ENCODE results near the gene CLEC2A. TPM values are rescaled to one million over a fixed set of nuclear protein-coding genes. Genes with fewer than 3 reads are reported as not detected.
"Not testable (repeated sequence)": the region's sequence is repeated elsewhere in the genome, so short reads cannot be mapped to it uniquely, and the experiment has no call there.

Gene CLEC2A, protein sequence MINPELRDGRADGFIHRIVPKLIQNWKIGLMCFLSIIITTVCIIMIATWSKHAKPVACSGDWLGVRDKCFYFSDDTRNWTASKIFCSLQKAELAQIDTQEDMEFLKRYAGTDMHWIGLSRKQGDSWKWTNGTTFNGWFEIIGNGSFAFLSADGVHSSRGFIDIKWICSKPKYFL
- total RNA-seq (2014; rRNA removed; shearing (Covaris generic); ENCODE audit: low replicate concordance): not detected in 2 replicates

DNA sequence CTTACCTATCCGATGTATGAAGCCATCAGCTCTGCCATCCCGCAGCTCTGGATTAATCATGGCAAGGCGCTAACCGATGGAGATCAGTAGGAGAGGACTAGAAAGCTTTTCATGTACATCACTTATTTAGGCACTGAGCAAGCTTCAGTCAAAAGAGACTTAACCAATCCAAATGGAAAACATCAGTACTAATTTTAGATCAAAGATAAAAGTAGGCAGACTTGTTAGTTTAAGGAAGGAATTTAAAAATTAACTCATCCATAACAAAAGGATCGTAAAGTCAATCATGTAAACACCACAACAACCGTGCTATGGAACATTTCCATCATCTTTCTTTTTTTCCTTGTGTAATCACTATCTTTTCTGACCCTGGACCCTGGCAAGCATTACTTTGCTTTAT, at the start of gene CLEC2A:
Gene CLEC2A (minus strand): TSS at position 101 of the 400 bp plus-strand sequence. CDS start 41 bp downstream, at position 60.
- no peak for DNase-seq (ENCODE audit: low read depth)
- in situ Hi-C loops (cut with HindIII; ENCODE audit: low pct_unique_long_range_greater_than_20kb, low sequenced_read_pairs): no loop called here

DNA sequence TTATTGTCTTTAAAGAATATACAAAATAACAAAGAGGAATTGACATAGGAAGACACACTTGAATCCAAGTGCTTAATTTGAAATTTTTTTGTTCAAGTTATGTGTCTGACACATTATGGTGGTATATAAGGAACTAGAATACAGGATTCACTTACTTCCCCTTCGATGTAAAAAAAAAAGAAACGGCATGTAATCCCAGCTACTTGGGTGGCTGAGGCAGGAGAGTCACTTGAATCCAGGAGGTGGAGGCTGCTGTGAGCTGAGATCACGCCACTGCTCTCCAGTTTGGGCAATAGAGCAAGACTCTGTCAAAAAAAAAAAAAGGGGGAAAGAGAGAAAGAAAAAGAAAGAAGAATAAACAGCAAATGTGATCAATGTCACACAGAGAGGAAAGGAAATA, 48.0 kb upstream of the CLEC2A start:
- no peak for DNase-seq (ENCODE audit: low read depth)
- in situ Hi-C loops (cut with HindIII; ENCODE audit: low pct_unique_long_range_greater_than_20kb, low sequenced_read_pairs): no loop called here

DNA sequence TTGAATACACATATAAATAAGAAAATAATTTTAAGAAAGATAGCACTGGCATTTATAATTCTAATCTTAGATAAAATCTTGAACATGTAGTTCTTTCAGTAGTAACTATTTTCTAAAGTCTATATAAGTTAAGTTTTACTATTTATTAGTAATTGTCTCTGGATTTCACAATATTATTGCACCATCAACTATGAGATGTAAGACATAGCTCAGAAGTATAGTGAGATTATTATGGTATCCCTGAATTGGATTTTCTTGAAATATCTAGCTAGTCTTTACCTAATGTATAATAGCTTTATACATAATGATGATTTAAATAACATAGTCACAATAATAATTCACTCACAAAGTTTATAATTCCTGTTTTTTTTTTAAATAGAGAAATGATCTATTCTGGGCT, 45.7 kb upstream of the CLEC2A start:
- DNase-seq (ENCODE audit: low read depth): no peak
- in situ Hi-C loops (cut with HindIII; ENCODE audit: low pct_unique_long_range_greater_than_20kb, low sequenced_read_pairs): no loop called here

DNA sequence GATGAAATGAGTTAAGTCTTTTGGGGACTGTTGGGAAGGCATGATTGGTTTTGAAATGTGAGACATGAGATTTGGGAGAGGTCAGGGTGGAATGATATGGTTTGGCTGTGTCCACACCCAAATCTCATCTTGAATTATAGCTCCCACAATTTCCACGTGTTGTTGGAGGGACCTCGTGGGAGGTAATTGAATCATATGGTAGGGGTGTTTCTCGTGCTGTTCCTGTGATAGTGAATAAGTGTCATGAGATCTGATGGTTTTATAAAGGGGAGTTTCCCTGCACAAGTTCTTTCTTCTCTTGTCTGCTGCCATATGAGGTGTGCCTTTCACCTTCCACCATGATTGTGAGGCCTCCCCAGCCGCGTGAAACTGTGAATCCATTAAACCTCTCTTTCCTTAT, 44.5 kb upstream of the CLEC2A start:
- DNase-seq (ENCODE audit: low read depth); in situ Hi-C loops (cut with HindIII; ENCODE audit: low pct_unique_long_range_greater_than_20kb, low sequenced_read_pairs): not testable (repeated sequence)

DNA sequence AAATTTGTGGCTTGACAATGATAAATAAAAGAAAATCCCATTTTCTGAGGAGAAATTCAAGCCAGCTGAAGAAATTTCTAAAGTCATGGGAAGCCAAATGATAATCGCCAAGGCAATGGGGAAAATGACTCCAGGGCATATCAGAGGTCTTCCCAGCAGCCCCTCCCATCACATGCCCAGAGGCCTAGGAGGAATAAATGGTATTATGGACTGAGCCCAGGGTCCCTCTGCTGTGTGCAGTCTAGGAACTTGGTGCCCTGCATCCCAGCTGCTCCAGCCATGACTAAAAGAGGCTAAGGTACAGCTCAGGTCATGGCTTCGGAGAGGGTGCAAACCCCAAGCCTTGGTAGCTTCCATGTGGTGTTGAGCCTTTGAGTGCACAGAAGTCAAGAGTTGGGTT, 43.4 kb upstream of the CLEC2A start:
- DNase-seq (ENCODE audit: low read depth): no peak
- in situ Hi-C loops (cut with HindIII; ENCODE audit: low pct_unique_long_range_greater_than_20kb, low sequenced_read_pairs): no loop called here

DNA sequence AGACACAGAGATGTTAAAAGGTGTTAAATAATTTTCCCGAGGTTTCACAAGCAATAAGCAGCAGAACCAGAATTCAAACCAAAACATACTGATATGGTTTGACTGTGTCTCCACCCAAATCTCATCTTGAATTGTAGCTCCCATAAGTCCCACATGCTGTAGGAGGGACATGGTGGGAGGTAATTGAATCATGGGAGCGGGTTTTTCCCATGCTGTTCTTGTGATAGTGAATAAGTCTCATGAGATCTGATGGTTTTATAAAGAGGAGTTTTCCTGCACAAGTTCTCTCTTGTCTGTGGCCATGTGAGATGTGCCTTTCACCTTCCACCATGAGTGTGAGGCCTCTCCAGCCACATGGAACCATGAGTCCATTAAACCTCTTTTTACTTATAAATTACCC, 42.6 kb upstream of the CLEC2A start:
- in situ Hi-C loops (cut with HindIII; ENCODE audit: low pct_unique_long_range_greater_than_20kb, low sequenced_read_pairs); DNase-seq (ENCODE audit: low read depth): not testable (repeated sequence)

DNA sequence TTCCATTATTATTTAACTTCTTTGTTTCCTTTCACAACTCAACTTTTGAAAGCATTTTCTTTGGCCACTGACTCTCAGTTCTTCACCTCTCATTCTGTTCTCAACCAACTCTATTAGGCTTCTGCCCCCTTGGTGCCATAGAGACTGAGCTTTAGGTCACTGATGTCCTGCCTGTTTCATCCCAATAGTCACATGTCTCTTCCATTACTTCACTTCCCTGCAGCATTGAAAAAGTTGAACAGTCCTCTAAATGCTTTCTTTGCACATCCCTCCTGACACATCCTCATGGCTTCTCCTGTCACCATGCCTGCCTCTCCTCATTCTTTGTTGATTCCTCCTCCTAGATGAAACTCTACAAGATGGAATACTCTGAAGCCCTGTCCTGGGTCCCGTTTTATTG, 41.8 kb upstream of the CLEC2A start:
- in situ Hi-C loops (cut with HindIII; ENCODE audit: low pct_unique_long_range_greater_than_20kb, low sequenced_read_pairs): no loop called here
- DNase-seq (ENCODE audit: low read depth): no peak

DNA sequence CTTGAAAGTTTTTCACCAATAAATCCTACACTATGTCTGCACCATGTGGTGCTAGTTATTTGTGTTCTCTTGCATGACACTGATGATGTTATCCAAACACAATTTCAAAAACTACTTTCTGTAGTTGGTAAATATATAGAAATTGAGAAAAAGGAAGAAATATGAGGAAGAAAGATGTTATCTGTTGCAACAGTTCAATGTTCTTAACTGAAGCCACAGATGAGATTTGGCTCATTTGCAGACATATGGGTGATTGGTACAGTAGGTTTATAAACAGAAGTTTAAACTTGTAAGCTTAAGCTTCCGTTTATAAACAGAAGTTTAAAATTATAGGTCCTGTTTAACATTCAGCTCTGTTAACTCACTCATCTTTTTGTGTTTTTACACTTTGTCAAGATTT, 39.0 kb upstream of the CLEC2A start, which contains the start of gene CLEC12A:
Gene CLEC12A (plus strand): TSS at position 229 of the 400 bp plus-strand sequence. CDS start 188 bp downstream, outside the sequence.
- no peak for DNase-seq (ENCODE audit: low read depth)
- in situ Hi-C loops (cut with HindIII; ENCODE audit: low pct_unique_long_range_greater_than_20kb, low sequenced_read_pairs): no loop called here

DNA sequence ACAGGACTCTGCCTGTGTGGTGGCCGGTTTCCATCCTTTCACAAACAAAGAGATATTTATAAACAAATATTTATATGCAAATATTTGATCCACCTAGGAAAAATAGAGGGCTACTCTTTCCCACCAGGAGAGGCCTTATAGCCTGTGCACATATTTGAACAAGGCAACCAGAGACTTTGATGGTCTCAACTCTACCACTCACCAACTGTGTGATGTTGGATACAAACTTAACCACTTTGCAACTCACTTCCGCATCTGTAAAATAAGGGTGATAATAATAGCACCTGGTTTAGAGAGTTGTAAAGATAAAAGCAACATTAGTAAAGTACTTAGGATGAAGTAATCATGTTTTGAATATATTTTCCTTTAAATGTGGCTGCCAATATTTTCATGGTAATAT, 37.5 kb upstream of the CLEC2A start:
- no peak for DNase-seq (ENCODE audit: low read depth)
- in situ Hi-C loops (cut with HindIII; ENCODE audit: low pct_unique_long_range_greater_than_20kb, low sequenced_read_pairs): no loop called here

DNA sequence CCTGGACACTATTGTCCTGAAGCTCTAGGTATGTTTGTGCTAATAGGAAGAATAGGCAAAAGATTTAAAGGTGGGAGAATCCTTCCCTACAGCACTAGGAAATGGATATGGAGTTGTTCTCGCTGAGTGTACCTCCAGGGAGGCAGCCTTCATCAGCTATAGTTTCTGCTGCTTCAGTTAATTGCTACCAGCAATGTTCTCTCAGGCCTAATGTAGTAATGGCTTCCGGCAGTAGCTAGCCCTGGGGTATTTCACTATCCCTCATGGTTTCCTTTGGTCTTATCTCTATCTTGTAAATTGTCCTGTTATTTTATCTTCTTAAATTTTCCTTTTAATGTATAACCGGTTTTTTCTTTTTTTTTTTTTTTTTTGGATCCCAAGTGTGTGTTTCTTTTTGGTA, 29.7 kb upstream of the CLEC2A start:
- in situ Hi-C loops (cut with HindIII; ENCODE audit: low pct_unique_long_range_greater_than_20kb, low sequenced_read_pairs): no loop called here
- no peak for DNase-seq (ENCODE audit: low read depth)

DNA sequence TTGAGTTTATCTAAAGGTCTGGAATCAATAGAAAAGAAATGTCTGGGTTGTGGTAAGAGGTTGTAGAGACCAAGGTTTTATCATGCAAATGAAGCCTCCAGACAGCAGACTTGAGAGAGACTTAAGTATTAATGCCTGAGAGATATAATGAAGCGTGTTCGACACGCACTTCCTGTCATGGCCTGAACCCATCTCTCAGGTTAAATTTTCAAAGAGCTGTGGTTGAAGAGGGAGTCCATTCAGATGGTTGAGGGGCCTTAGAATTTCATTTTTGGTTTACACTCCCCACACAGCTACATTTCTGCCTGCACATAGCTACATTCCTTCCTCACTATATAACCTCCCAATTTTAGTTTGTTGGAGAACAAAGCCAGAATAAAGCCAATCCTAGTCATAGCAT, 28.9 kb upstream of the CLEC2A start:
- DNase-seq (ENCODE audit: low read depth): no peak
- in situ Hi-C loops (cut with HindIII; ENCODE audit: low pct_unique_long_range_greater_than_20kb, low sequenced_read_pairs): no loop called here

DNA sequence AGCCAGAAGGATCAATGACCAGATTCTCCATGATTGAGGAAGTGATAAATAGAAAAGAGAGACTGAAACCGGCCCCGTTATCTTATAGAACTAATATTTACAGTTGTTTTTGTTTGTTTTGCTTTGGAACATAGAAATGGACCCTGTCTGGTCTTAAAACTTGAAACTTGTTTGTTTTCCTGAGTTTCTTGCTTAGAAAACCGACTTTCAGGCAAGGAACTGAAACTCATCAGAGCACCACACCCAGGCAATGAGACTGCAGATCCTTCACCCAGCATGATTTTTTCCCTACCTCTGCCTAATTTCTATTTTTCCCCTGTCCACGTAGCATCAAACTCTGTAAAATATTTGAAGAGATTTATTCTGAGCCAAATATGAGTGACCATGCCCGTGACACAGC, 28.4 kb upstream of the CLEC2A start:
- in situ Hi-C loops (cut with HindIII; ENCODE audit: low pct_unique_long_range_greater_than_20kb, low sequenced_read_pairs): no loop called here
- no peak for DNase-seq (ENCODE audit: low read depth)

DNA sequence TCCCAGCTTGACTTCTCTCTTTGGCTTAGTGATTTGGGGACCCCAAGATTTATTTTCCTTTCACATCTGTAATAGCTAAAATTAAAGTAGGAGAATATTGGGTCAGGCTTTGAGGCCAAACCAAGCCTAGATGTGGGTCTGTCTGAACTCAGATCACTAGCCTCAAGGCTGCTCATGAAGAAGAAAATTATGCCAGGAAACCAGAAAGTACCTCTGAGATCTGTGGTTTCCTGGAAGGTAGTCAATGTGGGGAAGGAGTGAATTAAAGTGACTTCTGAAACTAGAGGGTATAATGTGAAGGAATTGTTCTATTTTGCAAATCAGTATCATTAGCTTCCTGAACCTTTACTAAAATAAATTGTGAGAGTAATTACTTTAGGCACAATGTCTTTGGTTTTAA, 25.7 kb upstream of the CLEC2A start:
- in situ Hi-C loops (cut with HindIII; ENCODE audit: low pct_unique_long_range_greater_than_20kb, low sequenced_read_pairs): no loop called here
- DNase-seq (ENCODE audit: low read depth): no peak

DNA sequence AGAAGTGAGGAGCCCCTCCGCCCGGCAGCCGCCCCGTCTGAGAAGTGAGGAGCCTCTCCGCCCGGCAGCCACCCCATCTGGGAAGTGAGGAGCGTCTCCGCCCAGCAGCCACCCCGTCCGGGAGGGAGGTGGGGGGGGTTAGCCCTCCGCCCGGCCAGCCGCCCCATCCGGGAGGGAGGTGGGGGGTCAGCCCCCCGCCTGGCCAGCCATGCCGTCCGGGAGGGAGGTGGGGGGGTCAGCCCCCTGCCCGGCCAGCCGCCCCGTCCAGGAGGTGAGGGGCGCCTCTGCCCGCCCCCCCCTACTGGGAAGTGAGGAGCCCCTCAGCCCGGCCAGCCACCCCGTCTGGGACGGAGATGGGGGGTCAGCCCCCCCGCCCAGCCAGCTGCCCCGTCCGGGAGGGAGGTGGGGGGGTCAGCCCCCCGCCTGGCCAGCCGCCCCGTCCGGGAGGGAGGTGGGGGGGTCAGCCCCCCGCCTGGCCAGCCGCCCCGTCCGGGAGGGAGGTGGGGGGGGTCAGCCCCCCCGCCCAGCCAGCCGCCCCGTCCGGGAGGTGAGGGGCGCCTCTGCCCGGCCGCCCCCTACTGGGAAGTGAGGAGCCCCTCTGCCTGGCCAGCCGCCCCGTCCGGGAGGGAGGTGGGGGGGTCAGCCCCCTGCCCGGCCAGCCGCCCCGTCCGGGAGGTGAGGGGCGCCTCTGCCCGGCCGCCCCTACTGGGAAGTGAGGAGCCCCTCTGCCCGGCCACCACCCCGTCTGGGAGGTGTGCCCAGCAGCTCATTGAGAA, 21.0 kb upstream of the CLEC2A start:
- DNase-seq (ENCODE audit: low read depth); in situ Hi-C loops (cut with HindIII; ENCODE audit: low pct_unique_long_range_greater_than_20kb, low sequenced_read_pairs): not testable (repeated sequence)

DNA sequence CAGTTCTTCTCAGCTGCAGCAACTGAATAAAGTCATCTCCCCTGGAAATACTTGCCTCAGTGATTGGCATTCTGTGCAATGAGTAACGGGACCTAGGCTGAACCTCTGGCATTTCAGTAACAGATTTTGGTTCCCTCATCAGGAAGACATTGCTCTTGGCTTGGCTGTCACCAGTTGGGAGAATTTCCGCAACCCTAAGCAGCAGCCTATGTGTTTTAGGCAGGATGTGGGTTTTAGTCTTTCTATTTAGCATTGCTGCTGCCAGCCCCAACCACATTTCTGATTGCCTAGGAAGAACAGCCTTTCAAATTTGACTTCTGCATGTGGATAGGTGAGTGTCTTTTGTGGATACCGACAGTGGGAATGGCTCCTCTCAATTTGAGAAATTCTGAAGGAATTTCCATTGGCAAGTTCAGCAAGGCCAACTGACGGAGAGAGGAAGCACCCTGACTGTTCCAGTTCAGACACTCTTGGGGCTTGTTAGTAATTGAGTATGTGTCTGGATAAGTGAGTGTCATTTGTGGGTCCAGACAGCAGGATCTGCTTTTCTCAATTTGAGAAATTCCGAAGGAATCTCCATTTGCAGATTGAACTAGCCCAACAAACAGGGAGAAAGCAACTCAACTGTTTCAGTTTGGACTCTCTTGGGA, 19.0 kb upstream of the CLEC2A start:
- no peak for DNase-seq (ENCODE audit: low read depth)
- in situ Hi-C loops (cut with HindIII; ENCODE audit: low pct_unique_long_range_greater_than_20kb, low sequenced_read_pairs): no loop called here

DNA sequence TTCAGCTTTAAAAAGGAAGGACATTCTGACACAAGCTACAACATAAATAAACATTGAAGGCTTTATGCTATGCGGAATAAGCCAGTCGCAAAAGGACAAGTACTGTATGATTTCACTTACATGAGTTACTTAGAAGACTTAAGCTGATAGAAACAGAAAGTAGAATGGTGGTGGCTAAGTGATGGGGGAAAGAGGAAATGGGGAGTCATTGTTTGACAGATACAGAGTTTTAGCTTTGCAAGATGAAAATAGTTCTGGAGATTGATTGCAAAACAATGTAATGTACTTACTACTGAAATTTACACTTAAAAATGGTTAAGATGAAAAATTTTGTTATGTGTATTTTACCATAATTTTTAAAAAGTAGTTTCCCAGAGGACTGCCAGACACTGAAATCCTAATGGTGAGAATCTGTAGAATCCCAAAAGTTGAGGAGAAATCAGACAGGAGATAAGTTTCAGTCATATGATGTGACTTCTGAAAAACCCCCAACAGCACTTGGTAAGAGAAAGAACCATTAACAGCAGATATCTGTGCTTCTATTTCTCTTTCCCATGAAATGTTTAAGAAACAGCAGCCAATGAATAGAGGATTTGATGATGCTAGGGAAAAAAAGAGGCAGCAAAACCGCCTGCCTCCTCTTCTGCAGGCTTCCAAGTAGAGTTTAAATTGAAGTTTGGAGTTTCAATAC, 16.6 kb upstream of the CLEC2A start:
- in situ Hi-C loops (cut with HindIII; ENCODE audit: low pct_unique_long_range_greater_than_20kb, low sequenced_read_pairs): no loop called here
- no peak for DNase-seq (ENCODE audit: low read depth)

DNA sequence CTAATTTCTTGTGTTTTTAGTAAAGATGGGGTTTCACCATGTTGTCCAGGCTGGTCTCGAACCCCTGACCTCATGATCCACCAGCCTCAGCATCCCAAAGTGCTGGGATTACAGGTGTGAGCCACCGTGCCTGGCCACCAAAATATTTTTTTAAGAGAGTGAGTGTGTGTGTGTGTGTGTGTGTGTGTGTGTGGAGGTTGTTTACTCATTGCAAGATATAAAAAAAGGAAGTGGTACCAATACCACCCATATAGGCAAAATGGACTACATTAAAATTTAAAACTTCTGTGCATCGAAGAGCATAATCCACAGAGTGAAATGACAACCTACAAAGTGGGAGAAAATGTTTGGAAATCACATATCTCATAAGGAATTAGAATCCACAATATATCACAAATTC, 15.5 kb upstream of the CLEC2A start:
- no peak for DNase-seq (ENCODE audit: low read depth)
- in situ Hi-C loops (cut with HindIII; ENCODE audit: low pct_unique_long_range_greater_than_20kb, low sequenced_read_pairs): no loop called here

DNA sequence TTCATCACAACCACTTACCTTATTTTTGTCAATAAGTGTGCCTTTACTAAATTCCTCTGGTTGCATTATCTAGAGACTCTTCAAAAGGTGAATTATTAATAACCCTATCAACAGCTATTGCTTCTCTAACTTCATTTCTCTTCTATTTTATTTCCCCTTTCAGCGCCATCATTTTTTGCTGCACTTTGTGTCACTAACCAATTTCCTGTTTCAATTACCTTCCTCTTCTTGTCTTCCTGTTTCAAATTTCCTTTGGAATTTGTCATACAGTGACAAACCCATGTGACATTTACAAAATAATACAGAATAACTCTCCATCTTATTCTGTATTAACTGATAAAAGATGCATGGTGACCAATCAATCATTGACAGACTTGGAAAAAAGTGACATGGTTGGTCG, 12.2 kb upstream of the CLEC2A start:
- in situ Hi-C loops (cut with HindIII; ENCODE audit: low pct_unique_long_range_greater_than_20kb, low sequenced_read_pairs): no loop called here
- no peak for DNase-seq (ENCODE audit: low read depth)

DNA sequence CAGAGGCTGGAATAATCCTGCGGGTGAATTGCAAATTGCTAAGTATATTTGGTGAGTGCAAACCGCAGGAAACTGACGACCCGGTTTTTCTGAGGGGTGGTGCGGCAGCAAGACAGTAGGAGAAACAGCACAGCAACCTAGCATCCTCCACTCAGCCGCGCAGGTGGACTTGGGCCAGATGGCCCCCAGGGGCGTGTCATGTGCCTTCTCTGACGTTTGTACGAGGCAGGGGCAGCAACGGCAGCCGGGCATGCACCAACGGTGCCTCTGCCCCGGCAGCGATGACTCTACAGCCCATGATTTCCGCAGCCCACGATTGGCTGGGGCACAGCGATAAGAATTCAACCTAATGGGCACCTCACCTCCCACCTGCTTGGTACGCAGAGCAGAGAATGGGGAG, 11.1 kb upstream of the CLEC2A start:
- DNase-seq (ENCODE audit: low read depth): no peak
- in situ Hi-C loops (cut with HindIII; ENCODE audit: low pct_unique_long_range_greater_than_20kb, low sequenced_read_pairs): no loop called here
